AG09309 (cell line): Measurements from ENCODE around the gene ASTN2.
A peak's percentile ranks its signal among the peaks of the same experiment; 100 is the strongest.

ENCODE experiments used
- DNase-seq: peaks from one replicate; pipeline ENCODE4 v3.0.0-alpha.2; 2010; ENCODE audit warnings: low read depth
- H3K4me3 ChIP-seq: 2 replicates; pipeline ENCODE4 v1.5.1; 2011; ENCODE audit warnings: mild to moderate bottlenecking, low read depth, low read length, moderate library complexity; ENCODE audit not compliant: control insufficient read depth
- CTCF ChIP-seq: IDR thresholded peaks from 2 replicates; pipeline ENCODE4 v1.5.1; 2011; ENCODE audit warnings: mild to moderate bottlenecking, low read depth, low read length, inconsistent platforms; ENCODE audit not compliant: insufficient read depth, control insufficient read depth; ENCODE audit errors: missing control alignments

ASTN2 gene

GRCh38 chr9:116701940-116702642, 712.8 kb downstream of the ASTN2 start:
- TF ChIP-seq CTCF, result no peak
- no peak overlapping the region for H3K4me3 ChIP-seq
- DNase-seq, result no peak

- H3K4me3 ChIP-seq, result no peak overlapping the region
- no peak for TF ChIP-seq CTCF
- DNase-seq, result no peak
Measured at GRCh38 chr9:116700882-116701865, 713.7 kb downstream of the ASTN2 start.

GRCh38 chr9:116700279-116700678, 714.6 kb downstream of the ASTN2 start:
- DNase-seq, result no peak
- H3K4me3 ChIP-seq, result no peak overlapping the region
- no peak for TF ChIP-seq CTCF

GRCh38 chr9:116697887-116698286, 717.0 kb downstream of the ASTN2 start:
- no peak for DNase-seq

GRCh38 chr9:116697362-116697761, 717.5 kb downstream of the ASTN2 start:
- peak; percentile 25 for DNase-seq
- H3K4me3 ChIP-seq, result no peak overlapping the region
- TF ChIP-seq CTCF, result no peak

More at GRCh38 chr9:116697887-116698286, 717.0 kb downstream of the ASTN2 start:
- no peak overlapping the region for H3K4me3 ChIP-seq
- no peak for TF ChIP-seq CTCF

GRCh38 chr9:116695438-116695837, 719.4 kb downstream of the ASTN2 start:
- no peak for DNase-seq
- no peak for TF ChIP-seq CTCF
- H3K4me3 ChIP-seq, result no peak overlapping the region
